Panc1 (cell line): Measurements from ENCODE around the gene UGT1A3.

ENCODE experiments used
- POLR2AphosphoS5 ChIP-seq: IDR thresholded peaks from 2 replicates; pipeline ENCODE4 v1.6.1; 2012; ENCODE audit warnings: mild to moderate bottlenecking, low read depth, low read length, moderate library complexity
- TF ChIP-seq, protein P1 (sequence below): fragments of 450-650 bp; IDR thresholded peaks from 2 replicates; pipeline ENCODE4 v1.5.1; 2017; ENCODE audit warnings: mild to moderate bottlenecking
- TF ChIP-seq, protein P2 (sequence below), 2 experiments: IDR thresholded peaks; 2 replicates each; pipeline ENCODE4 v1.6.1; 2011 to 2012; ENCODE audit warnings: low read depth in 2 of 2, control low read depth in 1 of 2, low read length in 1 of 2, mild to moderate bottlenecking in 1 of 2, moderate library complexity in 1 of 2; ENCODE audit not compliant: insufficient read depth in 1 of 2

DNA sequence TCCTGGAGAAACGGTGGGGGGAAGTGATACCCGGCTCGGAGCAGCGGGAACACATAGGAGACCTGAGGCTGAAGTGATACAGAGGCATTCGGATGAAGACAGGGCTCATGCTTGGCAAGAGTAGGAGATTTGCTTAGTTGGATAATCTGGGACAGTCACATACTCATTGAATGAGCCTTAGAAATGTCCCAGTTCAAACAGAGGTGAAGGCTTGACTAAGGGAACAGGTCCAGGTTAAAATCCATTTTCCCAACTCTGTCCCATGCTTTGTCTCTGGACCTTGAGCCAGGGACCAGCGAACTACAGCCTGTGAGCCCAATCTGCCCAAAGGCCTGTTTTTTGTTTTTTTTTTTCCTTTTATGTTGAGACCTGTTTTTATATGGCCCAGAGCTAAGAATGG lies 34.9 kb upstream of the UGT1A3 start:
- TF ChIP-seq, protein P1, sequence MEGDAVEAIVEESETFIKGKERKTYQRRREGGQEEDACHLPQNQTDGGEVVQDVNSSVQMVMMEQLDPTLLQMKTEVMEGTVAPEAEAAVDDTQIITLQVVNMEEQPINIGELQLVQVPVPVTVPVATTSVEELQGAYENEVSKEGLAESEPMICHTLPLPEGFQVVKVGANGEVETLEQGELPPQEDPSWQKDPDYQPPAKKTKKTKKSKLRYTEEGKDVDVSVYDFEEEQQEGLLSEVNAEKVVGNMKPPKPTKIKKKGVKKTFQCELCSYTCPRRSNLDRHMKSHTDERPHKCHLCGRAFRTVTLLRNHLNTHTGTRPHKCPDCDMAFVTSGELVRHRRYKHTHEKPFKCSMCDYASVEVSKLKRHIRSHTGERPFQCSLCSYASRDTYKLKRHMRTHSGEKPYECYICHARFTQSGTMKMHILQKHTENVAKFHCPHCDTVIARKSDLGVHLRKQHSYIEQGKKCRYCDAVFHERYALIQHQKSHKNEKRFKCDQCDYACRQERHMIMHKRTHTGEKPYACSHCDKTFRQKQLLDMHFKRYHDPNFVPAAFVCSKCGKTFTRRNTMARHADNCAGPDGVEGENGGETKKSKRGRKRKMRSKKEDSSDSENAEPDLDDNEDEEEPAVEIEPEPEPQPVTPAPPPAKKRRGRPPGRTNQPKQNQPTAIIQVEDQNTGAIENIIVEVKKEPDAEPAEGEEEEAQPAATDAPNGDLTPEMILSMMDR = no peak
- TF ChIP-seq, protein P2, sequence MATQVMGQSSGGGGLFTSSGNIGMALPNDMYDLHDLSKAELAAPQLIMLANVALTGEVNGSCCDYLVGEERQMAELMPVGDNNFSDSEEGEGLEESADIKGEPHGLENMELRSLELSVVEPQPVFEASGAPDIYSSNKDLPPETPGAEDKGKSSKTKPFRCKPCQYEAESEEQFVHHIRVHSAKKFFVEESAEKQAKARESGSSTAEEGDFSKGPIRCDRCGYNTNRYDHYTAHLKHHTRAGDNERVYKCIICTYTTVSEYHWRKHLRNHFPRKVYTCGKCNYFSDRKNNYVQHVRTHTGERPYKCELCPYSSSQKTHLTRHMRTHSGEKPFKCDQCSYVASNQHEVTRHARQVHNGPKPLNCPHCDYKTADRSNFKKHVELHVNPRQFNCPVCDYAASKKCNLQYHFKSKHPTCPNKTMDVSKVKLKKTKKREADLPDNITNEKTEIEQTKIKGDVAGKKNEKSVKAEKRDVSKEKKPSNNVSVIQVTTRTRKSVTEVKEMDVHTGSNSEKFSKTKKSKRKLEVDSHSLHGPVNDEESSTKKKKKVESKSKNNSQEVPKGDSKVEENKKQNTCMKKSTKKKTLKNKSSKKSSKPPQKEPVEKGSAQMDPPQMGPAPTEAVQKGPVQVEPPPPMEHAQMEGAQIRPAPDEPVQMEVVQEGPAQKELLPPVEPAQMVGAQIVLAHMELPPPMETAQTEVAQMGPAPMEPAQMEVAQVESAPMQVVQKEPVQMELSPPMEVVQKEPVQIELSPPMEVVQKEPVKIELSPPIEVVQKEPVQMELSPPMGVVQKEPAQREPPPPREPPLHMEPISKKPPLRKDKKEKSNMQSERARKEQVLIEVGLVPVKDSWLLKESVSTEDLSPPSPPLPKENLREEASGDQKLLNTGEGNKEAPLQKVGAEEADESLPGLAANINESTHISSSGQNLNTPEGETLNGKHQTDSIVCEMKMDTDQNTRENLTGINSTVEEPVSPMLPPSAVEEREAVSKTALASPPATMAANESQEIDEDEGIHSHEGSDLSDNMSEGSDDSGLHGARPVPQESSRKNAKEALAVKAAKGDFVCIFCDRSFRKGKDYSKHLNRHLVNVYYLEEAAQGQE (IDR thresholded peaks at IDR 0.05; ENCODE audit: insufficient read depth in 1 of 2, low read depth in 2 of 2, low read length in 1 of 2) = no peak
- no peak for TF ChIP-seq POLR2AphosphoS5
